Activated CD4-positive, alpha-beta T cell treated with anti-CD3 and anti-CD28 coated beads, Interleukin-2, Interleukin-4, amounts not matched to agents 100 ng/mL and 50 ng/mL, durations not matched to agents 16 hours and 8 hours (primary cell): ENCODE measurements around the gene SHANK2.

Experiments
- DNase-seq: peaks from one replicate; pipeline ENCODE4 v3.0.0-alpha.2; 2020; ENCODE audit warnings: low spot score

SHANK2 gene

DNA sequence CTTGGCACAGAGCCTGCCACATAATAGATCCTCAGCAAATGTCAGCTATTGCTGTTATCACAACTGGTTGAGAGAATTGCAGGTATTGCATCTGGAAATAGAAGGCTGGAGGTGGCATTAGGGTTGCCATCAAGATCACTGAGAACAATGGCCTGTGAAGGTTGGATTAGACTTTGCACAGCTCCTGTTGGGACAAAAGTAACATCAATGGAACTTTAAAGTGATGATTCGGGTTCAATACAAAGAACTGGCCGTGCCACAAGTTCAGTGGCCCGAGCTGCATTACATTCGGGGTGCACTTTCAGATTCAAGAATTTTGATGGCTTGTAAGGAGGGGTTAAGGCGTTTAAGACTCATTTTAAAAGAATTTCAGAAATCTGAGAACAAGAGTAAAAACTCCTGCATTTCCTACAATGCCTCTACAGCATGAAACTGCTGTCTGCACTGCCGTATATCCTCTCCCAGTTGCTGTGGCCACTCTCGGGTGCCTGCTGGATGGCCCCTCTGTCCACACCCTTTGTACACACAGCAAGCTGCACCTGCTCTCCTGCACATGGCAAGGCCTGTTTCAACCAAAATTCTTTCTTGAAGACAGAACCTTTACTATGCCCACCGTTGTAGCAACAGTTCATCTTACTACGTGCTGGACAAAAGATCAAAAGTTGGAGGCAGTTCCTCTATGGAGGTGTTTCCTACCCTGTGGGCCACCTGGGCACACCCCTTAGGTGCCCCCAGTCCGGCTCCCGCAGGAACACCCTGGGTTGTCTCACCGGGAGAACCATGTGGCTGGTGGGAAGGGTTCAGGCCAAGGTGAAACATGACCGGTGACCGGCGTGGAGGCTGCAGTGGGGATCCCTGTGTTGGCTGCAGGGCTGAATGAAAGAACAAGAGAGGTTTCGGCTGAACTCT lies 17.5 kb upstream of the SHANK2 start:
- DNase-seq = no peak

DNA sequence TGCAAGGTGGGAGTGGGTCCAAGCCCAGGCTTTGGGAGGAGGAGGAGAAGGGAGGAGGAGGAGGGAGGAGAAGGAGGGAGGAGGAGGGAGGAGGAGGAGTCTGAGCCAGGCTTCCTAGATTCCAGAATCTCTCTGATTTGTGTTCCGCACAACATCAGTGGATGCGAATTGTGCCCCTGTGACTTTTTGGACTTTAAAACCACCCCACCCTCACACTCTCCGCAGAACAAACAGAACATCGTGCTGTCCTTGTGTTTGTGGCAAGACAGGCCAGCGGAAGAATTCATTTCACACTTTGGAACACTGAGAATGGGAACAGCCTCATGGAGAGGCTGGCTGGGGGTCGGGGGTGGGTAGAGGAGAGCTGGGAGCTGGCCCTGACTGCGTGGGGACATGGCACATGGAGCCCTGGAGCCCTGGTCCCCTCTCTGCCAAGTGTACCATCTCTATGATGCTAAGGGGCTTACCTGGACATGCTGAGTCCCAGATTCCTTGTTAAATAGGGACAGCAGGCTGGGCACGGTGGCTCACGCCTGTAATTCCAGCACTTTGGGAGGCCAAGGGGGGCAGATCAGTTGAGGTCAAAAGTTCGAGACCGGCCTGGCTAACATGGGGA lies 16.4 kb upstream of the SHANK2 start:
- DNase-seq = no peak

DNA sequence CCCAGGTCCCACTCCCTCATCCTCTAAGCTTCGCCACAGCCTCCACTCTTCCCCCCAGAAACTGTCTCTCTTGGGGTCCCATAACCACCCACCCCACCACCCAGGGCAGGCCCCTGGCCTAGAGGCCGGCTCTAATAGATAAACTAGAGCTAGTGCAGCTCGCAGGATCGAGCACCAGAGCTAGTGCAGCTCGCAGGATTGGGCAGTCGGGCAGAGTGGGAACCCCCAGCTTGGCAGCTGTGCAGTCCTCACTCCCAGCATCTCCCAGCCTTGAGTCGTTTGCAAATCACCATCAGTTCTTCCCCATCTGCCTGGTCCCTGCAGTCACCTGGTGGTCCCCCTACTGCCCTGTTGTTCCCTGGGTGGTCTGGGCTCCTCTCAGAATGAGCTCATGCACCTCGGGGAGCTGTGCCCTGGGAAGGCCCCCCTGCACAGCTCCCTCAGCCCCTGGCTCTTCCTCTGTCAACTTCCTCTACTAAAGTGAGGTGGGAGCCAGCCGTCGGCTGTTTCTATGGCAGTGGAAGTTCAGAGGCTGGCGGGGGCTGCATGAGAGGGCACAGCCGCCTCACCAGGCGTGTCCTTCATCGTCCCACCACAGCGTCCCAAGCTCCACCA lies 15.5 kb upstream of the SHANK2 start:
- DNase-seq = no peak

DNA sequence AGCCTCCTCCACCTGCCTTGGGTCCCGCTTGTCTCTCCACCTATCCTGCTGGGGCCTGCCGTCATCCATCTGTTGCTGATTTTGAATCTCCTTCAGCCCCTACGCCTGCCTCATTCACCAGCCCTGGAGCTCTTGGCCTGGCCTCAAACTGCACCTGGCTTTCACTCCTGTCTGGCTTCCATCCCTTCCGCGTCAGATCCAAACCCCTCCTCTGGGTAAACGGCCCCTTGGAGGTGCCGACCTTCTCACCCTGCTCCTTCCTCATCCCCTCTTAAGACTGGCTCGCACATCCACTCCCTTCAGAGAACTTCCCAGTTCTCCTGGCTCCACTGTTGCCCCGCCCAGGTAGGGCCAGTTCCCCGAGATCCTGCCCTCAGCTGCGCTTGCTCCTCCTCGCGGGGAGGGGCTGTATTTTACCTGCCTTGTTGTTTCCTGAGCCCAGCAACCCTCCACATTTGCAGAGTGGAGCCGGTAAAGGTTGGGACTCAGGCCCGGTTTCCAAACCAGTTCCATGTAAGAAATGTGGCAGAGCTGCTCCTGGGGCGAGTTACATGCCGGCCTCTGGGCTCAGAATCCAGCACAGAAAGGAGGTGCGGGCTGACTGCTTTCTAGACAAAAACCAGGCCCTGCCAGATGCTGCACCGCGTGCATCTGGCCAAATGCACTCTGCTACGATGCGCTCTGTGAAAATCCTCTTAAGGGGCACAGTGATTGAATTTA lies 13.9 kb upstream of the SHANK2 start:
- DNase-seq = no peak

DNA sequence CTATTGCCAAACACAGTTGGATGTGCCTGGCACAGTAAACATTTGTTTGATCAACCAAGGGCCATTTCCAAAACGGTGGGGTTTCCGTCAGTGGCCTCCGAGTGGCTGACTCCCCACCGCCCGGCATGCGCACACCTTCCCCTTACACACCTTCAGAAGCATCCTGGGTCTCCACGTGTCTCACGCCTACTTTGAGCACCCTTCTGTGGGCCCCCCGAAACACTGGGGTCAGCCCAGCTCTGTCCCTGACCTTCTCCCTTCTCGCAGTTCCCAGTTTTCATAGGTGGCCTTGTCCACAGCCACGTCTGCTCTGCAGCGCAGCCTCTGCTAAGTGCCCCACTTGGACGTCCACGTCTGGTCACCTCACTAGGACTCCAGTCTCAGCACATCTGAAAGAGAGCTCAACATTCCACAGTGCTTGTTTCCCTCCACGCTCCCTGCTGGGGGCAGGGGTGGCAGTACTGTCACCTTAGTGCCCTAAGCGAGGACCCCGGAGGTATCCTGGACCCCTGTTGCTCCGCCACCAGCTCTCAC lies 13.2 kb upstream of the SHANK2 start:
- no peak for DNase-seq

DNA sequence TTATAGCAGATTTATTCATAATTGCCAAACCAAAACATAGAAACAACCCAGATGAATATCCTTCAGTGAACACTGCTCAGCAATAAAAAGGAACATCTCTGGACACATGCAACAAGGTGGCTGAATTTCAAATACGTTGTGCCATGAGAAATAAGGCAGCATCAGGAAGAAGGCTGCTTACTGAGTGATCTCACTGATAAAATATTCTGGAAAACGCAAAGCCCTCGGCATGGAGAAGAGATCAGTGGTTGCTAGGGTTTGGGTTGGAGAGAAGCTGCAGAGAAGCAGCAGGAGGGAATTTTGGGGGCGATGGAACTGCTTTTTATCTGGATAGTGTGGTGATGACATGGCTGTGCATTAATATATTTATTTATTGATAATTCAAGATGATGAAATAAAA lies 11.0 kb upstream of the SHANK2 start:
- DNase-seq = no peak

DNA sequence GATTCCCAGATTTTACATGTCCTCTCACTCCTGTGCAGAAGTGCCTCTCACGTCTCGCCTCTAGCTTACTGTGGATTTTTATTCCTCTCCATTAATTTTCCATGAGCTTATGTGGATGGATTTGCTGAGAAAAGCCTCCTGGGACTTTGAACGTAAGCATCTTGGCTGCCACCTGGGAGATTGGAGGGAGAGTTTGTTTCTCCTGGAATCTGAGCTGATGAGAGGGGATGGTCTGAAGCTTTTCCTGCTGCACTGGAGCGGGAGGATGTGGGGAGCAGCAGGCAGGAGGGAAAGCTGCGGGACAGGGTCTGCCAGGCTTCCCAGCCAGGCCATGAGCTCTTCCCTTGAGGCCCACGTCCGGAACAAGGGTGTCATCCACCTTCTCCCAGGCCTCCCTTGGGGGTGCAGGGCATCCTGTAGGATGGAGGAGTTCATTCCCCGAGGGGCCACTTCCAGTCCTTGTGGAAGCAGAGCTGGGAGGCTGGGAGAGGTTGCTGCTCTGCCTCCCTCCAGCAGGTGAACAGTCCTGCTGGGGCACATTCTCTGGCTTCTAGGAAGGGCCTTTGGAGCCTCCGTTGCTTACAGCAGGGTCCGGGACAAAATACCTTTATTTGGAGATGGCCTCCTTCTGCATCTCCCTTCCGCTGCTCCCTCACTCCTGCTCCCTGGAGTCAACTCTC lies 3.6 kb upstream of the SHANK2 start:
- DNase-seq = no peak

DNA sequence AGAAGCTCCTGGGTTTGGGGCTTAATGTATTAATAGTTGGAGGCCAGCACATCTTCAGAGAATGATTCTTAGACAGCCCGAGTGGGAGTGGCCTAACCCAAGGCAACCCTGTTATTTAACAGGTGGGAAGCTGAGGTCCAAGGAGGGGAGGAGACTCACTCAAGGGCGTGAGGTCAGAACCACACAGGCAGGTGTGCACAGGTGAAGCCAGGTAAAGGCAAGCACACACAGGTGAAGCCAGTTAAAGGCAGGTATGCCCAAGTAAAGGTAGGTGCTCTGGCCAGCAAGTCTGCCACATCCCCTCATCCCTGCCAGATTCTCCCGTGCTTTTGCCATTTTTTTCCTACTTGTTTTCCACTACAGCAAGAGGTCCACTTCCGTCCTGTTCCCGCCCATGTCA lies 2.9 kb upstream of the SHANK2 start:
- DNase-seq = no peak

DNA sequence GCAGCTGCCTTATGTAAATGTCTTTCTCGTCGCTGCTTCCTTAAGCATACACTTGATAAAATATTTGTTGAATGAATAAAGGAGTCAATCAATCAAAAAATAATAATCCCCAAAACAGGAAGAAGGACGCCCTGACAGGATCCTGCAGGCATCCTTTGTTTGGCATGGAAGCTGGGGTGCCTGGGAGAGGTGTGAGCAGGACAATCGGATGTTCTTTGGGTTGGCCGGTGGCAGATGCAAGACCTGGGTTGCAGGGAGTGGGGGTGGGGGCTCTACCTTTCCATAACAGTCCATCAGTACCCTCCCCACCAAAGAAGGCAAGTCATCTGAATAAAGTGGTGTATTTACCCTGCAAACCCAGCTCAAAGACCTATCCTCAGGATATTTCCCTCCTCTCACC lies 1.4 kb upstream of the SHANK2 start:
- DNase-seq = no peak

DNA sequence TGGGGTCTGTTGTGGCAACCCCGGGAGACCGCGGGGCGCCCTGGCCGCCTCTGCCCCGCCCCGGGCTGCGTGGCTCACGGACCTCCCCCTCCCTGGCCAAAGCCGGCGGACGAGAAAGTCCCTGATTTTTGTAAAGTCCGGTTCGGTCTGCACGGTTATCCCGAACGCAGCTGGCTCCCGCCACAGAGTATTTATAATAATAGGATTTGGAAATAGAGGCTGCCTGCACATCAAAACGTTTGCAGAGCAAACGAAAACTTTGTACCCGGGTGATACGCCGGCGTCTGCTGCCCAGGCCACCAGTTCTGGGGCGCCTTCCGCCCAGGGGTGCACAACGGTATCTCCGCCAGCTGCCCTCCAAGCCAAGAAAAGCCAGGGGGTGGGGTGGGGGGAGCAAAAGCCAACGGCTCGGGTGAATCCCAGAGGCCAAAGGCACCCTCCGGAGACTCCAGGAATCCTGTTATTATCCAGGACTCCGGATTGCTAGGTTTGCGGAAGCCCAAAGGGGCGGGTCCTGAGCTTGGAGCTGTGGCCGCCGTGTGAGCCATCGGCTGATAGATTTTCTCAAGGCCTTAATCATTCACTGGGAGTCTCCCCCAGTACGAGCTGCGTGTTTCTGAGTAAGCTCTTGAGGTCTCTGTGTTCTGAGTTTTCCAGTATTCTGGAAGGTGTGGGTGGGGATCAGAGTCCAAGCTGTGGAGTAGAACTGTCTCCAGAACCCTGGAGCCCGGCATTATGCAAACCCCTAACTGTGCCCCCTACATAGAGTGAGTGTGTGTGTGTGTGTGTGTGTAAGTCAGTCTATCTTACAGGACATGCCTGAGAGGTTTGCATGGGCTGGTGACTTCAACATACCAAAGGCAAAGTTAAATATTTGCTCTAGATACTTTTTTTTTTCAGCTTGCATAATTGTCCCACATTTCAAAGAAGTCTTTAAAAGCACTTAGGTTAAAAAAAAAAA lies 673 bp upstream of the SHANK2 start:
- DNase-seq = no peak

DNA sequence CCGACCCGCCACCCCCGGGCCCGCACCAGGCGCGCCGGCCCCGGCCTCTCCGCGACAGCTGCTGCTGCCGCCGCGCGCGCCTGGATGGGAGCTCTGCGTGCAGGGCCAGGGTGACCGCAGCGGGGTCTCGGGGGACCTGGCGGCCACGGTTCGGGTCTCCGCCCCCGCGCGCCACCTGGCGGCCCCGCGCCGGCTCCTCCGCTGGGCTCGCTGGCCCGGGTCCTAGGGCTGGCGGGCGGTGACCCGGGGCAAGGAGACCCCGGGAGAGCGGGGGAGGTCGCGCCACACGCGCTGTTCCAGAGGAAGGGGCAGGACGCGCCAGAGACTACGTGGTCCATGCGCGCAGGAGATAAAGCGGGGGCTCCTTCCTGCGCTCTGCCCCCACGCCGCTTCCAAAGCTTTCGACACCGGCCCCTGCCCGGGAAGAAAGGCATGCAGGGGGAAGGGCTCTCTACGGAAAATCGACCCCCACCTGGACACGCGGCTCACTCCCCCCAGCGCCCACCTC lies 562 bp downstream of the SHANK2 start:
- DNase-seq = no peak

DNA sequence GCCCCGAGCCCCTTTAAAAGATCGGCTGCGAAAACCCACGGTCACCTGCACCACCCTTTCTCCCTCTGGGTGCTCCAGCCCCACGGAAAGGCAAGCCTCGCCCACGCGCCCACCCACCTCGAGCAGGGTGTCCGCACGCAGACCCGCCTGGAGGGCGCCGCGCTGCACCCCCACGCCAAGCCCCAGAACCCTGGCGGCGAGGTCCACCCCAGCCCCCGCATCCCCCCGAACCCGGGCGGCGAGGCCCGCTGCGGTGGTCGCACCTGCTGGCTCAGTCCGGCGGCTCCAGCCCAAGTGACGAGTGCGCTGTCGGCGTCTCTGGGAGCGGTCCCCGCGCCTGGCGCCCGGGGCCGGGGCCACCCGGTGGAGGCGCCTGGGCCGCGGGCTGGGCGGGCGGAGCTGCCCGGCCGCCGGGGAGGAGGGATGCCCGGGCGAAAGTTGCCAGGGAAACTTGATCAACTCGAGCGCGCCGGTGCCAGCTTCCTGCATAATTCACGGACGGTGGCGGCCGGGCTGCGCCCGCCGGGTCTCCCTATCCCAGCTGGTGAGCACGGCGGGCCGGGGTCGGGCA lies 1.1 kb downstream of the SHANK2 start:
- no peak for DNase-seq

DNA sequence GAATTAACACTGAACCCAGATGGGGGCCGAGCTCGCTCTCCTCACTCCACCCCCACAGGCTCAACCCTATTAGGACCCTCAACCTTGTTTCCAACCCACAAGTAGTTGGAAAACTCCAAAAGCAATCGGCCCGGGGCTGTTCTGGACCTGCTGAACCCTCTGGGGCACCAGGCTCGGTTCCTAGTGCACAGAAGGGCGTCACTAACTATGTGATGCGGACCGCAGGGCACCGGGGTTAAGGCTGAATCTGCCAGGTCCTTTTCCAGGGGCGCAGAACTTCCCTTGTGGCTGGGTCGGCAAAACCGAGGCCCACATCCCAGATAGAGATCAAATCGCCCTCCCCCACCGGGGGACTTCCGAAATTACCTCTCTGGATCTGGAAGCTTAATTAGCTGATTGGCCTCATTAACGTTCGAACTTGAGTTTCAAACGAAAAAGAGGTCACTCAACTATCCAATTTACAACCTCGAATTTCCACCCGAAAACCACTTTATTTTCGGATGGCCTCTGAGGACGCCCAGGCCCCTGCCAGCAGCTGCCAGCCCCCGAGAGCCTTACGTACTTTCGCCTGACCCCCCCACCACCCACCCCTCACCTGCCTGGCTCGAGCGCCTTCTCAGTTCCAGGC lies 1.7 kb downstream of the SHANK2 start:
- DNase-seq = no peak

DNA sequence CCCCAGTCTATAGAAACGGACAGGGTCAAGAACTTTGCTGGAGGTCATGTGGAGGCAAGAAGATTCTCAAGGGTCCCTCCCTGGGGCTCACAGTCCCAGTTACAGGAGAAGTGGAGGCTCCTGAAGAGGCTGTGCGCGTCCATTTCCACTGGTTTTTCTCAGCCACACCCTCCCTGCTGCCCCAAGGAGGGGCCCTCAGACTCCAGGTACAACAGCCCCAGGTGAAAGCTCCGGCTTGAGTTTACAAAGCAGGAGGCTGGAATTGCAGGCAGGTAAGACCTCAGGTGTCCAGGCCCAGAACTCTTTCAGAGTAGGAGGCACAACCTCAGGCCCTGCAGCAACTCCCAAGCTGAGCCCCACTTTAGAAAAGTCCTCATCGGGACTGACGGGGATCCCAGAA lies 3.1 kb downstream of the SHANK2 start:
- no peak for DNase-seq

DNA sequence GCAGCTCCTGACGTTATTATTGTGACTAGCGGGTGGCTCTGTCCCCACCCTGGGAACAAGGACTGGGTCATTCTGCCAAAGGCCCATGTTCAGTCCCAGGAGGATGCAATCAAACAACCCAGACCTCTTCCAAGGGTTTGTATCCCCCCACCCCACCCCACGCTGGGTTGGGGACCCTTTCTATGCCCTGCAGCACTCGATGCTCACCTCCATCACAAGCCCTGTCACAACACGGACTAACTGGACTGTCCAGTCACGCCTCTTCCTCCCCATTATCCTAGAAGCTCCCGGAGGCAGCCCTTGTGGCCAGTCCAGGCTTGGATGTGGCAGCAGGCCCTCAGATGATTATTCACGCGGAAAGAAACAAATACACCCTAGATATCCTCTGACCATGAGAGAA lies 3.7 kb downstream of the SHANK2 start:
- DNase-seq = no peak

DNA sequence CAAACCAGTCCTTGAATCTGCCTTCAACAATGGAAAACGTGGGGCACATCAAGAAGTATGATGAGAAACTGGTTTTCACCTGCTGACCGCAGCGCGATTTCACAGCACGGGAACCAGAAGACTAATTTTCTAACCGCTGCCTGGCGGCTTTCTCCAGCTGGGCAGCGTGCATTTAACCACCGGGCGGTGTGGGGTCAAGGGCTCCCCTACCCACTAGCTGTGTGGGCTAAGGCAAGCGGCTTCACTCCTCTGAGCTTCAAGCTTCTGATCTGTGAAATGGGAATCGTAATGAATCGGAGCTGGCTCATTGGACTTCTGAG lies 4.2 kb downstream of the SHANK2 start:
- DNase-seq = no peak

DNA sequence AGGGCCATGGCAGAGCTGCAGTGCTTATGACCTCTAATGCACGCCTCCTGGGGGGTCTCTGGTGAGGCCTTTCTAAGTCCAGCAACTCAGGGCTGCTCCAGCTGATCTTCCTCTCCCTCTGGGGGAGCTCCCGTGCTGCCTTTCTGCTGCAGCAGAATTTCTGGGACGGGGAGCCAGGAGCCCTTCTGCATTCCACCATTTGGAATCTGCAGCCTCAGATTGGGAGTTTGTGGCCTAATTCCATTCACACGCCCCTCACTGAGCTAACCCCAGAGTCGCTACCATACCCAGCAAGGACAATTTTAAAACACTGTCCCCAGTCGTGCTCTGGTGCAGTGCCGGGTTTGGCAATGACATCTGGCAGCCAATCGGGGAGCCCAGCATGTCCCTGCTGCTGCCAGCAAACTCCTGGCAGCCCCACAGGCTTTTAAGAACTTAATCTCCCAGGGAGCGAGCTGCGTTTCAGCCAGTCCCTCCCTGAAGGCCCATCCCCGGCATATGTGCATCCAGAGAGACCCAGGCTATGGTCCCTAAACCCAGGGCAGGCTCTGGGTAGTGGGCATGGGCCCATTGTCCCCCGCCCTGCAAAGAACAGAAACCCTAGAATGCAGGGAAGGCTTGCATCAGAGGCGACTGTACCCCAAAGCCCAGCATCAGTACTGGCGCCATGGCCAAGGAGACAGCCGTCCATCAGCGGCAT lies 4.7 kb downstream of the SHANK2 start:
- DNase-seq = no peak

DNA sequence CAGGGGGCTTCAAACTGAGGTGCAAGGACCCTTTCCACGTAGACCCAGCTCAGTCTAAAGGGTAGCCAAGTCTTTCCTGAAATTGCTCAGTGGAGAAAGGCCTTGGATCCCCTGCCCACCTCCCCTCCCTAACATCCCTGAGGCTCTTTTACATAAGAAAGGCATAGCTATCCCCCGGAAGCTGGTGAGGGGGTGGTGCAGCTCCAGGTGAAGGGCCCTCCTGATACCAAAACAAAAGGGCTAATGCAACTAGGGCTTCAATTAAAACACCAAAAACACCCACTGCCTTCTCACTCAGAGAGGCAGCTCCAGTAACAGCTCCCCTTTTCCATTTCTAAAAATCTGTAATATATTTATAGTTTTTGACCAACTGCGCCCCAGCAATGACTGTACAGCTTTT lies 5.8 kb downstream of the SHANK2 start:
- no peak for DNase-seq
